ENCODE measurements around the gene OBSL1. TPM values are rescaled to one million over a fixed set of nuclear protein-coding genes. Genes with fewer than 3 reads are reported as not detected.

Gene OBSL1
- total RNA-seq, 1 donor from 2014 or later: 66.2 TPM

GRCh38 chr2:219514836-219515235, 56.5 kb downstream of the OBSL1 start:
- DNase-seq (ENCODE audit: low spot score): no peak

- no peak for DNase-seq (ENCODE audit: low spot score)
Measured at GRCh38 chr2:219514196-219514761, 57.1 kb downstream of the OBSL1 start, which contains the start of gene ASIC4. Gene ASIC4, plus strand, starts transcription at chr2:219514482. Its CDS starts 243 bp downstream, at chr2:219514725.

DNA sequence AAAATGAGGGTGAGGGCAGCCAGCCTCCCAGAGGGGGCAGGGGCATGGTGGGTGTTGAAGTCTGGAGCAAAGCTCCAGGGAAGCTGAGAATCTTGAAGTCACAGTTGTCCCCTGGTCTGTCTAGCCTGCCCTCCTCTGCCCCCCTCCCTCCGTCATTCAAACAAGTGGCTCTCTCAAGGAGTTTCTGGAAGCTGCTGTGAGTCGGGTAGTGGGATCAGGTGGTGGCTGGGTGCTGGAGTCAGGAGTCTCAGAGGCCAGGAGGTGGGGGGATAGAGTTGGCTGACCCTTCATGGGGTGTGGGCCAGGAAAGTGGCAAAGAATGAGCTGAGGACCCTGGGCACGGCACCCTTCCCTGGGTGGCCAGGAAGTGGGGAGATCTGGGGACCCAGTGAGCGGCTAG, 57.6 kb downstream of the OBSL1 start:
- DNase-seq (ENCODE audit: low spot score): no peak

GRCh38 chr2:219512524-219513216, 58.7 kb downstream of the OBSL1 start:
- no peak for DNase-seq (ENCODE audit: low spot score)

- no peak for DNase-seq (ENCODE audit: low spot score)
Measured at GRCh38 chr2:219511547-219512325, 59.6 kb downstream of the OBSL1 start.

GRCh38 chr2:219510512-219511135, 60.7 kb downstream of the OBSL1 start:
- no peak for DNase-seq (ENCODE audit: low spot score)

DNA sequence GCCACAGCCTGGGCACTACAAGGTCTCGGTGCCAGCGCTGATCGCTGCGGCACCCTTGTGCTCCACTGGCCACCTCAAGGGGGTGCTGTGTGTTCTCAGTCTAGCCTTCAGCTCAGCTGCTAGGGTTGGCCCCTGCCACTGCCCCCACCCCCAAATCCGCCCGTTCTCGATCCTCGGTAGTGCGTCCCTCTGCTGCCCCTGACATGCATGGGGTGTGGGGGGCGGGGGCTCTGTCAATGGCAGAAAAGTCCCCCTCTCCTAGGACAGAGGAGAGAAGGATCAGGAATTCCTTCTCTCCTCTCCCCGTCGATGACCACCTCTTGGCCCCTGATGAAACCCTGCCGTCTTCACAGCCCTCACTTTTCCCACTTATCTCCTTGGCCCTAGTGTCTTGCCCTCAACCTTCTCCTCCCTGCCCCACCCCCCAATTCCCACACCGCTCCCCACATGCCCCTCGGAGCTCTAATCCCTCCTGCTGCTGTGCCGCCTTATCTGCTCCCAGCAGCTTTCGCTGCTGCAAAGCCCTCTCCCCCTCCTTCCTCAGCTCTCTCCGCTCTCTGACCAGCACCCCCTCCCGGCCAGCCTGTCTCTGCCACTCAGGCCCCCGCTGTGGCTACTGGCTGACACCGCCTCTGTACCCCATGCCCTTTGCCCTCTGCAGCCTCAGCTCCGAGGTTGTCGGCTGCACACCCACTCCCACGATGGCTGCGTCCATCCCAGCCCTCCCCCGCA, 61.4 kb downstream of the OBSL1 start:
- peak; percentile 91 for DNase-seq (ENCODE audit: low spot score)

DNA sequence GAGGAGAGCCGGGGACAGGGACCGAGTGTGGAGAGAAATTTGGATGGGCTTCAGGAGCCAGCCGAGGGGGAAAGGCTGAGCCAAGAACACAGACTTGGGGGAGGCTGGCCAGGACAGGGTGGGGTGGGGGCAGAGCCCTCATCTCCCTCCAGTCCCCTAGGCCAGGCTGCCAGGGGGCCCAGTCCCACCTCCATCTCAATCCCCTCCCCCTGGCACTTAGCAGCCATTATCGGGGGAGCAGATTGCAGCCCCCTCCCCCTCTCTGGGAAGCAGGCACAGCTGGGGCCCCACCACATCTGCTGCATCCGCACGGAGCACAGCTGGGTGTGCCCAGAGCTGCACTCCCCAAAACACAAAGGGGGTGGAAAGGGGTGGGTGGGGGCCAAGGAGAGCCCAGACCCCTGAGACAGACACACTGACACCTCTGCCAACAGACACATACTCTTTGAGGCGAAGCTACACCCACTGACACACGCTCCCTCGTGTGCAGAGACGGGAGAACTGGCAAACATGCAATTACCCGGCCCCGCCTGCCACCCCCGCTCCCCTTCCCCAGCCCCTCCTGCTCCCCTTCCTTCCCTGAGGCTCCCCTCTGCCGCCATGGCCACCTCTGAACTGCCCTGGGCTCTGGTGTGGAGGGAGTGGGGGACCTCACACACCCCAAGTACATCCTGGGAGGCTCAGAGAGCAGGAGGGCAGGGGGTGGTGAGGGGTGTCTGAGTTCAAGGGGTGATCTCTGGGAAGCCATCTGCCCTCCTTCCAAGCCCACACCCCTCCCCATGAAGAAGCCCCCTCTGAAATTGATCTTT, 62.2 kb downstream of the OBSL1 start:
- peak; percentile 68 for DNase-seq (ENCODE audit: low spot score)

DNA sequence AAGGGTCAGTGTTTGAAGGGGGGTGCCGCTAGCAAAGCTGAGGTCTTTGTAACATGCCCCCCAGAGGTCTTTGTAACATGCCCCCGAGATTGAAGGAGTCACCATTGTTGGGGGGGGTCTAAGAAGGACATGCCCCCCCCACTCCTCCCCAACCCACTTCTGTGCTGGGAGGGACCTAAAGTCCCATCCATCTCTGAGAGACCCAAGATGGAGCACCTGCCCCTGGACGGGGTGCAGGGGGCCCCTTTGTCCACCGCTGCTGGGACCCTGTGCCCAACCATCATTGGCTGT, 63.0 kb downstream of the OBSL1 start:
- DNase-seq (ENCODE audit: low spot score): no peak

- DNase-seq (ENCODE audit: low spot score): no peak
Measured at GRCh38 chr2:219507581-219508443, 63.5 kb downstream of the OBSL1 start.

- DNase-seq (ENCODE audit: low spot score): no peak
Measured at GRCh38 chr2:219506802-219507526, 64.4 kb downstream of the OBSL1 start.

DNA sequence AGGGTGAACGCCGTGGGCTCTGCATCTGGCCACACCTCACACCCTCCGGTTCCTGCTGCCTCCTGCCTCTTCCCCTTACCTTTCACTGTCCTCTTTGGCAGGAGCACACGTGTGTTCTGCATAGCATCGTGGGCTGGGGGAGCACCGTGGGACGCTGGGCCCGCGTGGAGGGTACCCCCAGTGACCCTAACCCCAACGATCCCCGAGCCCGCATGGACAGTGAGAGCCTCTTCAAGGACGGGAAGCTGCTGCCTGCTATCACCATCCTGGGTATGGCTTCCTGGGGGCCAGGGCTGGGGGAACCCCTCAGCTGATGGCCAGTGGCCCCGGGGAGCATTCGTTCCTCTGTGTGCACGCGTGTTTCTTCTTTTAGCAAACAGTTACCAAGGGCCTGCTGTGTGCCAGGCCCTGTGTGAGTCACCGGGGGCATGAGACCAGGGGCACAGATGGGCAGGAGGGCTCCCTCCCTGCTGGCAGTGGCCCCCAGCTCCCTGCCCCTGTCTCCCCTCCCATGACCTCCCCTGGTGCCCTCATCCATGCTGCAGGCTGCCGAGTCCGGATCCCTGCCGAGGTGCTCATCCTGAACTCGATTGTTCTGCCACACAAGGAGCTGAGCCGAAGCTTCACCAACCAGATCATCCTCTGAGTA, 65.1 kb downstream of the OBSL1 start:
- no peak for DNase-seq (ENCODE audit: low spot score)

DNA sequence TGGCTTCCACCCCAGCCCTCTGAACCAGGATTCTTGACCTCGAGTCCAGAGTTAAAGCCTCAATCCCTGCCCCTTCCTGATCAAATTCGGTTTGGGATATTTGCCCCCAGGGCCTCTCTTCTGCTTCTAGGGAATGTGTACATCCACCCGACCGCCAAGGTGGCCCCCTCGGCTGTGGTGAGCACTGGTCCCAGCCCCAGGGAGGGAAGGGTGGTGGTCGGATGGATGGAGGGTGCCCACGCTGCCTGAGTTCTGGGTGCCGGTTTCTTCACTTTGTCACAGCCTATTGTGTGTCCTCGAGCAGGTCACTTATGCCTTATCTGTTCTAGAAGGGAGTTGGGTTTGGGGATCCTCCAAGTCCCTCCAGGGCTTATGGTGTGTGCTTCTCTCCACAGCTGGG, 65.8 kb downstream of the OBSL1 start:
- no peak for DNase-seq (ENCODE audit: low spot score)

DNA sequence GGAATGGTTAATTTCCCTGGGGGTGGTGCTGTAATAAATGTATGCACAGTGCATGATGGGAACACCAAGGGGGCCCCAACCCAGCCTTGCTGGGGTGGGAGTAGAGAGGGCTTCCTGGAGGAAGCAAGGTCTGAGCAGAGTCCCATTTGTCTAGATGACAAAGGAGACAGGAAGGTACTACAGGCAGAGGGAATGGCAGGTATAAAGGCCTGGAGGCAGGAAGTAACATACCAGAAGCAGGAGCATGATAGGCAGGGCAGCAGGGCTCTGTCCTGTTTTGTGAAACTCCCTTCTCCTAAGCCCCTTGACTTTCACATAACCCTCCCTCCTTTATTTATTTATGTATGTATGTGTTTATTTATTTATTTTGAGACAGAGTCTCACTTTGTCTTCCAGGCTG, 68.7 kb downstream of the OBSL1 start:
- DNase-seq (ENCODE audit: low spot score): no peak

DNA sequence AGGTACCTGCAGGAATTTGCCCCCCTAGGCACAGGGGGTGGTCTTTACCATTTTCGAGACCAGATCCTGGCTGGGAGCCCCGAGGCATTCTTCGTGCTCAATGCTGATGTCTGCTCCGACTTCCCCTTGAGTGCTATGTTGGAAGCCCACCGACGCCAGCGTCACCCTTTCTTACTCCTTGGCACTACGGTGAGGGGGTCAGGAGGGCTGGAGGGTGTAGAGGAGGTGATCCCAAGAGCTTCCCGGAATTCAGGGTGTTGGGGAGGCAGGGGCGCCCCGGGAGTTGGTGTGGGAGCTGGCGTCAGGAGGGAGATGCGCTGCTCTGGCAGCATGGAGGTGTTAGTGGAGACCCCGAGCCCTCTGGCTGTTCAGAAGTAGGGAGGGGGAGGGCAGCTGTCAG, 69.5 kb downstream of the OBSL1 start:
- DNase-seq (ENCODE audit: low spot score): no peak
